Measurements from ENCODE around the gene PTK6.
A peak's percentile ranks its signal among the peaks of the same experiment; 100 is the strongest.

PTK6 gene

DNA sequence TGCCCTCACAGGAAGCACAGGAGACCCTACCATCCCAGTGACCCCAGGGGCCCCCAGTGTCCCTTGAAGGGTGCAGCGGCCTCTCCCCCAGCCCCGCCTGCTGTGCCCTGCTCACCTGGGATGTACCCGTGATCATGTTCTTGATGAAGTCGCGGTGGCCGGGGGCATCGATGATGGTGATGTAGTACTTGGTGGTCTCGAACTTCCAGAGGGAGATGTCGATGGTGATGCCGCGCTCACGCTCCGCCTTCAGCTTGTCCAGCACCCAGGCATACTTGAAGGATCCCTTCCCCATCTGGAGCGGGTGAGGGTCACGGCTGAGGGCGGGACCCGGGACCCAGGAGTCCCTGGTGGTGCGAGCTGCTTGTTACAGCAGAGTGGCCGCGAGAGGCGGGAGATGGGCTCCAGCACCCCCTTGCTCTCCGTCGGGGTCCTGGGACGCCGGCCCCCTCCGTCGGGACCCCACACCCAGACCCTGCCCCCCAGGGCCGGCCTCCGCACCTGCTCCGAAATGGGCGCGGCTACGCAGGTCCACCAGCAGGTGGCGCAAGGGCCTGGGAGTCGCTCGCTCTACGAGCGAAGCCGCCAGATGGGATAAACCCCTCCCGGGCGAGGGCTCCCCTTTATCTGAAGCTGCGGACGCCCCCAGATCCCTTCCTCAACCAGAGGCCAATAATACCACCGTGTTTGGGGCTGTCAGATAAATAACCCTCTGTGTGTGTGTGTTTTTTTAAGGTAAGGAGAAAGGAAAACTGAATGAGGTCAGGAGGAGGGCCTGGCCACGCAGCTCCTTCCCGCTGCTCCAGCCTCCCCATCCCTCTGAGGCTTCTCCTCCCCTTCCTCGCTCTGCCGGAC is 41.2 kb downstream of the PTK6 start (continued):
- TF ChIP-seq, protein P1, sequence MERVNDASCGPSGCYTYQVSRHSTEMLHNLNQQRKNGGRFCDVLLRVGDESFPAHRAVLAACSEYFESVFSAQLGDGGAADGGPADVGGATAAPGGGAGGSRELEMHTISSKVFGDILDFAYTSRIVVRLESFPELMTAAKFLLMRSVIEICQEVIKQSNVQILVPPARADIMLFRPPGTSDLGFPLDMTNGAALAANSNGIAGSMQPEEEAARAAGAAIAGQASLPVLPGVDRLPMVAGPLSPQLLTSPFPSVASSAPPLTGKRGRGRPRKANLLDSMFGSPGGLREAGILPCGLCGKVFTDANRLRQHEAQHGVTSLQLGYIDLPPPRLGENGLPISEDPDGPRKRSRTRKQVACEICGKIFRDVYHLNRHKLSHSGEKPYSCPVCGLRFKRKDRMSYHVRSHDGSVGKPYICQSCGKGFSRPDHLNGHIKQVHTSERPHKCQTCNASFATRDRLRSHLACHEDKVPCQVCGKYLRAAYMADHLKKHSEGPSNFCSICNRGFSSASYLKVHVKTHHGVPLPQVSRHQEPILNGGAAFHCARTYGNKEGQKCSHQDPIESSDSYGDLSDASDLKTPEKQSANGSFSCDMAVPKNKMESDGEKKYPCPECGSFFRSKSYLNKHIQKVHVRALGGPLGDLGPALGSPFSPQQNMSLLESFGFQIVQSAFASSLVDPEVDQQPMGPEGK (tag by site-specific recombination; IDR thresholded peaks at IDR 0.05): peak; percentile 46
- TF ChIP-seq ZNF530 (tag by site-specific recombination; IDR thresholded peaks at IDR 0.05; ENCODE audit: low read depth): no peak
- TF ChIP-seq ZNF658 (tag by site-specific recombination; IDR thresholded peaks at IDR 0.05): no peak
- no peak for TF ChIP-seq OSR2 (tag by site-specific recombination; IDR thresholded peaks at IDR 0.05)
- no peak for TF ChIP-seq ZSCAN16 (tag by site-specific recombination; IDR thresholded peaks at IDR 0.05)
- no peak for TF ChIP-seq ZBTB7A (tag by site-specific recombination; IDR thresholded peaks at IDR 0.05; ENCODE audit: low read depth)
- no peak for TF ChIP-seq GLI4 (tag by site-specific recombination; IDR thresholded peaks at IDR 0.05)
- TF ChIP-seq ZNF155 (tag by site-specific recombination; IDR thresholded peaks at IDR 0.05): no peak
- TF ChIP-seq ZNF792 (tag by site-specific recombination; IDR thresholded peaks at IDR 0.05): no peak
- TF ChIP-seq, protein P2, sequence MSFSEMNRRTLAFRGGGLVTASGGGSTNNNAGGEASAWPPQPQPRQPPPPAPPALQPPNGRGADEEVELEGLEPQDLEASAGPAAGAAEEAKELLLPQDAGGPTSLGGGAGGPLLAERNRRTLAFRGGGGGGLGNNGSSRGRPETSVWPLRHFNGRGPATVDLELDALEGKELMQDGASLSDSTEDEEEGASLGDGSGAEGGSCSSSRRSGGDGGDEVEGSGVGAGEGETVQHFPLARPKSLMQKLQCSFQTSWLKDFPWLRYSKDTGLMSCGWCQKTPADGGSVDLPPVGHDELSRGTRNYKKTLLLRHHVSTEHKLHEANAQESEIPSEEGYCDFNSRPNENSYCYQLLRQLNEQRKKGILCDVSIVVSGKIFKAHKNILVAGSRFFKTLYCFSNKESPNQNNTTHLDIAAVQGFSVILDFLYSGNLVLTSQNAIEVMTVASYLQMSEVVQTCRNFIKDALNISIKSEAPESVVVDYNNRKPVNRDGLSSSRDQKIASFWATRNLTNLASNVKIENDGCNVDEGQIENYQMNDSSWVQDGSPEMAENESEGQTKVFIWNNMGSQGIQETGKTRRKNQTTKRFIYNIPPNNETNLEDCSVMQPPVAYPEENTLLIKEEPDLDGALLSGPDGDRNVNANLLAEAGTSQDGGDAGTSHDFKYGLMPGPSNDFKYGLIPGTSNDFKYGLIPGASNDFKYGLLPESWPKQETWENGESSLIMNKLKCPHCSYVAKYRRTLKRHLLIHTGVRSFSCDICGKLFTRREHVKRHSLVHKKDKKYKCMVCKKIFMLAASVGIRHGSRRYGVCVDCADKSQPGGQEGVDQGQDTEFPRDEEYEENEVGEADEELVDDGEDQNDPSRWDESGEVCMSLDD (tag by site-specific recombination; IDR thresholded peaks at IDR 0.05): peak; percentile 80; the same call in 1 of the 2 replicates
- TF ChIP-seq, protein P3, sequence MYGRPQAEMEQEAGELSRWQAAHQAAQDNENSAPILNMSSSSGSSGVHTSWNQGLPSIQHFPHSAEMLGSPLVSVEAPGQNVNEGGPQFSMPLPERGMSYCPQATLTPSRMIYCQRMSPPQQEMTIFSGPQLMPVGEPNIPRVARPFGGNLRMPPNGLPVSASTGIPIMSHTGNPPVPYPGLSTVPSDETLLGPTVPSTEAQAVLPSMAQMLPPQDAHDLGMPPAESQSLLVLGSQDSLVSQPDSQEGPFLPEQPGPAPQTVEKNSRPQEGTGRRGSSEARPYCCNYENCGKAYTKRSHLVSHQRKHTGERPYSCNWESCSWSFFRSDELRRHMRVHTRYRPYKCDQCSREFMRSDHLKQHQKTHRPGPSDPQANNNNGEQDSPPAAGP (tag by site-specific recombination; IDR thresholded peaks at IDR 0.05): no peak
- TF ChIP-seq ZNF585B (tag by site-specific recombination; IDR thresholded peaks at IDR 0.05): no peak
- TF ChIP-seq RBAK (tag by site-specific recombination; IDR thresholded peaks at IDR 0.05): no peak
- TF ChIP-seq, protein P4, sequence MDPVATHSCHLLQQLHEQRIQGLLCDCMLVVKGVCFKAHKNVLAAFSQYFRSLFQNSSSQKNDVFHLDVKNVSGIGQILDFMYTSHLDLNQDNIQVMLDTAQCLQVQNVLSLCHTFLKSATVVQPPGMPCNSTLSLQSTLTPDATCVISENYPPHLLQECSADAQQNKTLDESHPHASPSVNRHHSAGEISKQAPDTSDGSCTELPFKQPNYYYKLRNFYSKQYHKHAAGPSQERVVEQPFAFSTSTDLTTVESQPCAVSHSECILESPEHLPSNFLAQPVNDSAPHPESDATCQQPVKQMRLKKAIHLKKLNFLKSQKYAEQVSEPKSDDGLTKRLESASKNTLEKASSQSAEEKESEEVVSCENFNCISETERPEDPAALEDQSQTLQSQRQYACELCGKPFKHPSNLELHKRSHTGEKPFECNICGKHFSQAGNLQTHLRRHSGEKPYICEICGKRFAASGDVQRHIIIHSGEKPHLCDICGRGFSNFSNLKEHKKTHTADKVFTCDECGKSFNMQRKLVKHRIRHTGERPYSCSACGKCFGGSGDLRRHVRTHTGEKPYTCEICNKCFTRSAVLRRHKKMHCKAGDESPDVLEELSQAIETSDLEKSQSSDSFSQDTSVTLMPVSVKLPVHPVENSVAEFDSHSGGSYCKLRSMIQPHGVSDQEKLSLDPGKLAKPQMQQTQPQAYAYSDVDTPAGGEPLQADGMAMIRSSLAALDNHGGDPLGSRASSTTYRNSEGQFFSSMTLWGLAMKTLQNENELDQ (tag by site-specific recombination; IDR thresholded peaks at IDR 0.05; ENCODE audit: low read depth): no peak
- TF ChIP-seq, protein P5, sequence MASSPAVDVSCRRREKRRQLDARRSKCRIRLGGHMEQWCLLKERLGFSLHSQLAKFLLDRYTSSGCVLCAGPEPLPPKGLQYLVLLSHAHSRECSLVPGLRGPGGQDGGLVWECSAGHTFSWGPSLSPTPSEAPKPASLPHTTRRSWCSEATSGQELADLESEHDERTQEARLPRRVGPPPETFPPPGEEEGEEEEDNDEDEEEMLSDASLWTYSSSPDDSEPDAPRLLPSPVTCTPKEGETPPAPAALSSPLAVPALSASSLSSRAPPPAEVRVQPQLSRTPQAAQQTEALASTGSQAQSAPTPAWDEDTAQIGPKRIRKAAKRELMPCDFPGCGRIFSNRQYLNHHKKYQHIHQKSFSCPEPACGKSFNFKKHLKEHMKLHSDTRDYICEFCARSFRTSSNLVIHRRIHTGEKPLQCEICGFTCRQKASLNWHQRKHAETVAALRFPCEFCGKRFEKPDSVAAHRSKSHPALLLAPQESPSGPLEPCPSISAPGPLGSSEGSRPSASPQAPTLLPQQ (tag by site-specific recombination; IDR thresholded peaks at IDR 0.05): no peak
- TF ChIP-seq, protein P6, sequence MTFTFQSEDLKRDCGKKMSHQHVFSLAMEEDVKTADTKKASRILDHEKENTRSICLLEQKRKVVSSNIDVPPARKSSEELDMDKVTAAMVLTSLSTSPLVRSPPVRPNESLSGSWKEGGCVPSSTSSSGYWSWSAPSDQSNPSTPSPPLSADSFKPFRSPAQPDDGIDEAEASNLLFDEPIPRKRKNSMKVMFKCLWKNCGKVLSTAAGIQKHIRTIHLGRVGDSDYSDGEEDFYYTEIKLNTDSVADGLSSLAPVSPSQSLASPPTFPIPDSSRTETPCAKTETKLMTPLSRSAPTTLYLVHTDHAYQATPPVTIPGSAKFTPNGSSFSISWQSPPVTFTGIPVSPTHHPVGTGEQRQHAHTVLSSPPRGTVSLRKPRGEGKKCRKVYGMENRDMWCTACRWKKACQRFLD (tag by site-specific recombination; IDR thresholded peaks at IDR 0.05): no peak
- TF ChIP-seq ZNF433 (tag by site-specific recombination; IDR thresholded peaks at IDR 0.05; ENCODE audit: low read depth): no peak
- no peak for TF ChIP-seq ZNF10 (tag by site-specific recombination; IDR thresholded peaks at IDR 0.05)
- TF ChIP-seq ZNF558 (tag by site-specific recombination; IDR thresholded peaks at IDR 0.05): no peak
- no peak for TF ChIP-seq ZNF837 (tag by site-specific recombination; IDR thresholded peaks at IDR 0.05)
- TF ChIP-seq ZNF354C (tag by site-specific recombination; IDR thresholded peaks at IDR 0.05; ENCODE audit: borderline replicate concordance, low read depth): no peak
- TF ChIP-seq ZNF157 (tag by site-specific recombination; IDR thresholded peaks at IDR 0.05): no peak
- peak; percentile 60 for TF ChIP-seq KLF1 (tag by site-specific recombination; IDR thresholded peaks at IDR 0.05)
- no peak for TF ChIP-seq ZNF791 (tag by site-specific recombination; IDR thresholded peaks at IDR 0.05)
- no peak for TF ChIP-seq ZNF777 (tag by site-specific recombination; IDR thresholded peaks at IDR 0.05; ENCODE audit: borderline replicate concordance)
- no peak for TF ChIP-seq ZNF302 (tag by site-specific recombination; IDR thresholded peaks at IDR 0.05; ENCODE audit: low read depth)
- TF ChIP-seq, protein P7, sequence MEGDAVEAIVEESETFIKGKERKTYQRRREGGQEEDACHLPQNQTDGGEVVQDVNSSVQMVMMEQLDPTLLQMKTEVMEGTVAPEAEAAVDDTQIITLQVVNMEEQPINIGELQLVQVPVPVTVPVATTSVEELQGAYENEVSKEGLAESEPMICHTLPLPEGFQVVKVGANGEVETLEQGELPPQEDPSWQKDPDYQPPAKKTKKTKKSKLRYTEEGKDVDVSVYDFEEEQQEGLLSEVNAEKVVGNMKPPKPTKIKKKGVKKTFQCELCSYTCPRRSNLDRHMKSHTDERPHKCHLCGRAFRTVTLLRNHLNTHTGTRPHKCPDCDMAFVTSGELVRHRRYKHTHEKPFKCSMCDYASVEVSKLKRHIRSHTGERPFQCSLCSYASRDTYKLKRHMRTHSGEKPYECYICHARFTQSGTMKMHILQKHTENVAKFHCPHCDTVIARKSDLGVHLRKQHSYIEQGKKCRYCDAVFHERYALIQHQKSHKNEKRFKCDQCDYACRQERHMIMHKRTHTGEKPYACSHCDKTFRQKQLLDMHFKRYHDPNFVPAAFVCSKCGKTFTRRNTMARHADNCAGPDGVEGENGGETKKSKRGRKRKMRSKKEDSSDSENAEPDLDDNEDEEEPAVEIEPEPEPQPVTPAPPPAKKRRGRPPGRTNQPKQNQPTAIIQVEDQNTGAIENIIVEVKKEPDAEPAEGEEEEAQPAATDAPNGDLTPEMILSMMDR (tag by site-specific recombination; IDR thresholded peaks at IDR 0.05): peak; percentile 84

Measured in HEK293 (cell line).